HepG2 (cell line): ENCODE measurements around the gene DGUOK. TPM values are rescaled to one million over a fixed set of nuclear protein-coding genes. Genes with fewer than 3 reads are reported as not detected.

Experiments
- ATAC-seq: fragments of 200-7000 bp; cut with Tn5 transposase; 3 replicates; pipeline ENCODE4 v1.9.1; 2020; ENCODE audit warnings: mild to moderate bottlenecking, moderate library complexity
- BruUV-seq: library from RNA; stranded (reverse); fragments of 400-500 nt; replicated peaks from 2 replicates; lab custom pipeline; 2021; lab: Mats Ljungman, UMichigan
- CTCF ChIA-PET: fragments of 300-600 bp; formaldehyde crosslinking; extraction: SDS; loops from one replicate; lab custom pipeline; 2021; ENCODE audit warnings: low total read pairs, inconsistent platforms, low intra/inter-chr PET ratio; lab: Yijun Ruan, JAX
- POLR2A ChIA-PET: fragments of 350-600 bp; sonication (Branson Sonifier 250); formaldehyde crosslinking; loops from one replicate; lab custom pipeline; 2020; ENCODE audit warnings: antibody characterized with exemption, inconsistent platforms; lab: Yijun Ruan, JAX
- DNase-seq: peaks from one replicate; pipeline ENCODE4 v3.0.0-alpha.2; 2015; ENCODE audit warnings: low spot score
- FAIRE-seq: peaks from 3 replicates; lab custom pipeline; 2011; peaks lifted over from hg19 to GRCh38; lab: Jason Lieb, UNC
- H2AFZ ChIP-seq: one replicate; pipeline ENCODE4 v1.6.1; 2011; ENCODE audit warnings: low read length, inconsistent platforms
- H3K27ac ChIP-seq: fragments of 300-600 bp; 3 replicates; pipeline ENCODE4 v1.8.0; 2011; ENCODE audit warnings: mixed run types, mild to moderate bottlenecking, mixed read lengths, low read length, inconsistent platforms; ENCODE audit not compliant: insufficient read depth; ENCODE audit errors: extremely low read length
- H3K27me3 ChIP-seq, 2 experiments: fragments of 200-600 bp in 1 of 2; 2 replicates in 1 of 2; 3 replicates in 1 of 2; pipeline versions ENCODE4 v1.6.0 to v1.8.0; 2011; ENCODE audit warnings: low read length in 2 of 2, mild to moderate bottlenecking in 2 of 2, moderate library complexity in 2 of 2, inconsistent platforms in 1 of 2; ENCODE audit not compliant: insufficient read depth in 2 of 2, control insufficient read depth in 1 of 2
- H3K36me3 ChIP-seq, 2 experiments: fragments of 200-600 bp in 1 of 2; replicated peaks in 1 of 2; 2 replicates in 1 of 2; 3 replicates in 1 of 2; pipeline versions ENCODE4 v1.5.1 to v1.8.0; 2011; ENCODE audit warnings: low read length in 2 of 2, inconsistent platforms in 1 of 2; ENCODE audit not compliant: insufficient read depth in 2 of 2, control insufficient read depth in 1 of 2
- H3K4me1 ChIP-seq: 2 replicates; pipeline ENCODE4 v1.5.1; 2012; ENCODE audit warnings: low read length, inconsistent platforms; ENCODE audit not compliant: insufficient read depth
- H3K4me2 ChIP-seq: 2 replicates; pipeline ENCODE4 v1.6.0; 2011; ENCODE audit warnings: low read depth, low read length, inconsistent platforms
- H3K4me3 ChIP-seq, 3 experiments: fragments of 200-600 bp in 1 of 3; sonication (generic), shearing (Covaris generic) in 1 of 3; replicated peaks in 1 of 3; 2 replicates each; pipeline ENCODE4 v1.5.1; 2011 to 2016; ENCODE audit warnings: low read length in 3 of 3, inconsistent platforms in 2 of 3, low read depth in 2 of 3, mild to moderate bottlenecking in 2 of 3, control low read depth in 1 of 3, mixed read lengths in 1 of 3; ENCODE audit not compliant: insufficient read depth in 1 of 3
- H3K79me2 ChIP-seq: one replicate; pipeline ENCODE4 v1.6.1; 2011; ENCODE audit warnings: low read length, inconsistent platforms; ENCODE audit not compliant: insufficient read depth
- H3K9ac ChIP-seq: 2 replicates; pipeline ENCODE4 v1.6.0; 2011; ENCODE audit warnings: mild to moderate bottlenecking, low read depth, low read length, inconsistent platforms; ENCODE audit not compliant: insufficient read depth
- H3K9me3 ChIP-seq: 2 replicates; pipeline ENCODE4 v1.5.1; 2012; ENCODE audit warnings: mild to moderate bottlenecking, low read length
- H4K20me1 ChIP-seq: 2 replicates; pipeline ENCODE4 v1.6.0; 2011; ENCODE audit warnings: inconsistent platforms, mild to moderate bottlenecking, low read length, moderate library complexity; ENCODE audit not compliant: insufficient read depth
- ARHGAP35 ChIP-seq: sonication (generic); formaldehyde crosslinking; IDR thresholded peaks from 2 replicates; pipeline ENCODE4 v1.9.0; 2022; ENCODE audit warnings: mild to moderate bottlenecking, inconsistent platforms, moderate library complexity, missing genetic modification reagents, borderline replicate concordance
- CCDC6 ChIP-seq: sonication (generic); formaldehyde crosslinking; IDR thresholded peaks from 2 replicates; pipeline ENCODE4 v1.8.1; 2022; ENCODE audit warnings: mild to moderate bottlenecking, missing genetic modification reagents, moderate library complexity
- CENPT ChIP-seq: sonication (generic); formaldehyde crosslinking; IDR thresholded peaks from 2 replicates; pipeline ENCODE4 v1.8.0; 2022; ENCODE audit warnings: low read depth, mild to moderate bottlenecking, moderate library complexity, missing genetic modification reagents
- FOXJ3 ChIP-seq: sonication (generic); formaldehyde crosslinking; IDR thresholded peaks from 2 replicates; pipeline ENCODE4 v1.4.0; 2020; ENCODE audit warnings: missing genetic modification reagents, mild to moderate bottlenecking, borderline replicate concordance
- KLF12 ChIP-seq: sonication (generic); formaldehyde crosslinking; IDR thresholded peaks from 2 replicates; pipeline ENCODE4 v1.4.0; 2020; ENCODE audit warnings: missing genetic modification reagents, borderline replicate concordance
- SMARCE1 ChIP-seq: fragments of 450-650 bp; IDR thresholded peaks from 2 replicates; pipeline ENCODE4 v1.6.1; 2017; ENCODE audit warnings: borderline replicate concordance
- SOX5 ChIP-seq: IDR thresholded peaks from 2 replicates; pipeline ENCODE4 v1.6.1; 2016; ENCODE audit warnings: borderline replicate concordance
- ZNF619 ChIP-seq: sonication (generic); formaldehyde crosslinking; IDR thresholded peaks from 2 replicates; pipeline ENCODE4 v1.4.0; 2020; ENCODE audit warnings: mild to moderate bottlenecking, missing genetic modification reagents
- ZNF841 ChIP-seq: sonication (generic); formaldehyde crosslinking; IDR thresholded peaks from 2 replicates; pipeline ENCODE4 v1.8.1; 2023; ENCODE audit warnings: missing genetic modification reagents, borderline replicate concordance
- WGBS: methylation state at CpG from one replicate; pipeline ENCODE4 v1.1.6; 2017; ENCODE audit warnings: low lambda C conversion rate; 5-methylcytosine and 5-hydroxymethylcytosine counted together
- in situ Hi-C: cut with HindIII; loops from 2 replicates; pipeline ENCODE4 v1.10.0; 2017; ENCODE audit warnings: low pct_unique_long_range_greater_than_20kb; ENCODE audit not compliant: extremely low pct_ligation_motif_present
- intact Hi-C: fragments of 100-400 bp; cut with micrococcal nuclease; formaldehyde crosslinking; loops from one replicate; pipeline ENCODE4 v1.10.0; 2022; ENCODE audit not compliant: unreplicated experiment
- polyA plus RNA-seq, 8 experiments: library from polyadenylated mRNA; depleted of rRNA in 3 of 8; stranded (reverse) in 7 of 8; unstranded in 1 of 8; fragments of >200 nt; fragmentation: Illumina TruSeq in 4 of 8; extraction: Trizol in 4 of 8; gene quantifications; 2 replicates each; pipeline versions ENCODE4 v1.2.1 to v1.2.3, GENCODE V29; 2011 to 2016; ENCODE audit warnings: low read depth in 4 of 8, missing spikeins in 1 of 8, mixed read lengths in 1 of 8; ENCODE audit not compliant: insufficient read depth in 1 of 8
- total RNA-seq, 5 experiments: library from RNA; depleted of rRNA; stranded (reverse); fragments of >200 nt; fragmentation: Illumina TruSeq; extraction: Trizol; gene quantifications; 2 replicates each; pipeline ENCODE4 v1.2.3, GENCODE V29; 2016; ENCODE audit warnings: low read depth in 1 of 5
- TF ChIP-seq, protein P1 (sequence below): IDR thresholded peaks from 2 replicates; pipeline ENCODE4 v1.6.1; 2016; ENCODE audit warnings: missing genetic modification reagents, missing compliant biosample characterization
- TF ChIP-seq, protein P2 (sequence below): sonication (generic); formaldehyde crosslinking; IDR thresholded peaks from 2 replicates; pipeline ENCODE4 v1.9.0; 2021; ENCODE audit warnings: missing genetic modification reagents, borderline replicate concordance
- TF ChIP-seq, protein P3 (sequence below): sonication (generic); formaldehyde crosslinking; IDR thresholded peaks from 2 replicates; pipeline ENCODE4 v1.4.0; 2020; ENCODE audit warnings: mild to moderate bottlenecking, missing genetic modification reagents
- TF ChIP-seq, protein P4 (sequence below): sonication (generic); formaldehyde crosslinking; IDR thresholded peaks from 2 replicates; pipeline ENCODE4 v1.5.0; 2020; ENCODE audit warnings: missing genetic modification reagents
- TF ChIP-seq, protein P5 (sequence below): sonication (generic); formaldehyde crosslinking; IDR thresholded peaks from 2 replicates; pipeline ENCODE4 v1.4.0; 2020; ENCODE audit warnings: mild to moderate bottlenecking, low read depth, missing genetic modification reagents

Gene DGUOK
- total and polyA plus RNA-seq, 2 of the 13 experiments (the other 11 are each of a cell fraction or from before 2014, with no cell fraction given): 105 to 137 TPM

DNA sequence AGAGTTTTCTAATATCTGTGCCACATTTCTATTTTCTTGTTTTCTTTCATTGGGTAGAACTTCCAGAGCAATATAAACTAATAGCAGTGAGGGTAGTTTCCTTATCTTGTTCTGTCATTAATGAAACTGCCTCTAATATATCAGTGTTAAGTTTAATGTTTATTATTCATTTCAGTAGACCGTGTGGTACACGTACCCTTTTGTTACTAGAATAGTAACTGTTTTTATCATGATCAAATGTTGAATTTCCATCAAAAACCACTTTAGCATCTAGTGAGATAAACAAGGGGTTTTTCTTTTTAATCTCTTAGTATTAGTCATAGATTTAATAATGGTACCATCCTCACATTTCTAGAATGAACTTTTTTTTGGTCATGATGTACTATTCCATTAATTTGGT lies 16.0 kb downstream of the DGUOK start:
- H3K79me2 ChIP-seq: peaks cover 52% of the 10 kb centered on the region
- in situ Hi-C loops: no loop called here
- no peak overlapping the region for H3K27ac ChIP-seq
- H3K4me2 ChIP-seq: no peak overlapping the region
- H3K9me3 ChIP-seq: no peaks in the 10 kb centered on the region
- no peak overlapping the region for H3K4me3 ChIP-seq
- TF ChIP-seq, protein P1, sequence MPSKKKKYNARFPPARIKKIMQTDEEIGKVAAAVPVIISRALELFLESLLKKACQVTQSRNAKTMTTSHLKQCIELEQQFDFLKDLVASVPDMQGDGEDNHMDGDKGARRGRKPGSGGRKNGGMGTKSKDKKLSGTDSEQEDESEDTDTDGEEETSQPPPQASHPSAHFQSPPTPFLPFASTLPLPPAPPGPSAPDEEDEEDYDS (CRISPR knock-in tag): no peak
- TF ChIP-seq CCDC6 (no peak), SOX5 (CRISPR knock-in tag) (no peak), FOXJ3 (CRISPR knock-in tag) (no peak), SMARCE1 (no peak), ZNF841 (no peak), KLF12 (no peak), ARHGAP35 (CRISPR knock-in tag) (no peak), ZNF619 (CRISPR knock-in tag) (no peak), CENPT (CRISPR knock-in tag) (no peak)
- TF ChIP-seq, protein P2, sequence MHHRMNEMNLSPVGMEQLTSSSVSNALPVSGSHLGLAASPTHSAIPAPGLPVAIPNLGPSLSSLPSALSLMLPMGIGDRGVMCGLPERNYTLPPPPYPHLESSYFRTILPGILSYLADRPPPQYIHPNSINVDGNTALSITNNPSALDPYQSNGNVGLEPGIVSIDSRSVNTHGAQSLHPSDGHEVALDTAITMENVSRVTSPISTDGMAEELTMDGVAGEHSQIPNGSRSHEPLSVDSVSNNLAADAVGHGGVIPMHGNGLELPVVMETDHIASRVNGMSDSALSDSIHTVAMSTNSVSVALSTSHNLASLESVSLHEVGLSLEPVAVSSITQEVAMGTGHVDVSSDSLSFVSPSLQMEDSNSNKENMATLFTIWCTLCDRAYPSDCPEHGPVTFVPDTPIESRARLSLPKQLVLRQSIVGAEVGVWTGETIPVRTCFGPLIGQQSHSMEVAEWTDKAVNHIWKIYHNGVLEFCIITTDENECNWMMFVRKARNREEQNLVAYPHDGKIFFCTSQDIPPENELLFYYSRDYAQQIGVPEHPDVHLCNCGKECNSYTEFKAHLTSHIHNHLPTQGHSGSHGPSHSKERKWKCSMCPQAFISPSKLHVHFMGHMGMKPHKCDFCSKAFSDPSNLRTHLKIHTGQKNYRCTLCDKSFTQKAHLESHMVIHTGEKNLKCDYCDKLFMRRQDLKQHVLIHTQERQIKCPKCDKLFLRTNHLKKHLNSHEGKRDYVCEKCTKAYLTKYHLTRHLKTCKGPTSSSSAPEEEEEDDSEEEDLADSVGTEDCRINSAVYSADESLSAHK (CRISPR knock-in tag): no peak
- TF ChIP-seq, protein P3, sequence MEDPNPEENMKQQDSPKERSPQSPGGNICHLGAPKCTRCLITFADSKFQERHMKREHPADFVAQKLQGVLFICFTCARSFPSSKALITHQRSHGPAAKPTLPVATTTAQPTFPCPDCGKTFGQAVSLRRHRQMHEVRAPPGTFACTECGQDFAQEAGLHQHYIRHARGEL (CRISPR knock-in tag): no peak
- TF ChIP-seq, protein P4, sequence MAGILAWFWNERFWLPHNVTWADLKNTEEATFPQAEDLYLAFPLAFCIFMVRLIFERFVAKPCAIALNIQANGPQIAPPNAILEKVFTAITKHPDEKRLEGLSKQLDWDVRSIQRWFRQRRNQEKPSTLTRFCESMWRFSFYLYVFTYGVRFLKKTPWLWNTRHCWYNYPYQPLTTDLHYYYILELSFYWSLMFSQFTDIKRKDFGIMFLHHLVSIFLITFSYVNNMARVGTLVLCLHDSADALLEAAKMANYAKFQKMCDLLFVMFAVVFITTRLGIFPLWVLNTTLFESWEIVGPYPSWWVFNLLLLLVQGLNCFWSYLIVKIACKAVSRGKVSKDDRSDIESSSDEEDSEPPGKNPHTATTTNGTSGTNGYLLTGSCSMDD (CRISPR knock-in tag): no peak
- TF ChIP-seq, protein P5, sequence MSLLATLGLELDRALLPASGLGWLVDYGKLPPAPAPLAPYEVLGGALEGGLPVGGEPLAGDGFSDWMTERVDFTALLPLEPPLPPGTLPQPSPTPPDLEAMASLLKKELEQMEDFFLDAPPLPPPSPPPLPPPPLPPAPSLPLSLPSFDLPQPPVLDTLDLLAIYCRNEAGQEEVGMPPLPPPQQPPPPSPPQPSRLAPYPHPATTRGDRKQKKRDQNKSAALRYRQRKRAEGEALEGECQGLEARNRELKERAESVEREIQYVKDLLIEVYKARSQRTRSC (CRISPR knock-in tag): no peak
- no peak overlapping the region for H2AFZ ChIP-seq
- ATAC-seq (no peak), DNase-seq (no peak), FAIRE-seq (no peak)
- WGBS: 95% methylated on average over 2 of the region's 2 CpGs
- peaks cover 23 to 80% of the 10 kb centered on the region in 2 experiments for H3K36me3 ChIP-seq
- POLR2A ChIA-PET: no interaction called here
- no peaks in the 10 kb centered on the region for H3K4me1 ChIP-seq
- no peaks in the 10 kb centered on the region for H3K27me3 ChIP-seq
- intact Hi-C loops: no loop called here
- peaks cover 10% of the 10 kb centered on the region; the same call in 1 of the 2 replicates for H4K20me1 ChIP-seq
- no peak overlapping the region for H3K9ac ChIP-seq
- CTCF ChIA-PET: no interaction called here
- BruUV-seq: no TSS peak
